Lower lobe of right lung (tissue), 2 donors: ENCODE data around the gene NEAT1. TPM values are rescaled to one million over a fixed set of nuclear protein-coding genes. Genes with fewer than 3 reads are reported as not detected.
A peak's percentile ranks its signal among the peaks of the same experiment; 100 is the strongest.
"Not testable (repeated sequence)": the region's sequence is repeated elsewhere in the genome, so short reads cannot be mapped to it uniquely, and the experiment has no call there.

Source experiments
- ATAC-seq, 2 donors: fragments of 200-7000 bp; cut with Tn5 transposase; one replicate each; pipeline ENCODE4 v1.9.1; 2020 to 2022; ENCODE audit warnings: mild to moderate bottlenecking in 2 of 2, moderate library complexity in 2 of 2
- DNase-seq: peaks from one replicate; pipeline ENCODE4 v3.0.0-alpha.2; 2020
- H3K27ac ChIP-seq: fragments of 200-600 bp; one replicate; pipeline ENCODE4 v1.8.0; 2022
- H3K27me3 ChIP-seq: fragments of 200-600 bp; one replicate; pipeline ENCODE4 v1.8.0; 2022; ENCODE audit warnings: low read depth
- H3K36me3 ChIP-seq: fragments of 200-600 bp; one replicate; pipeline ENCODE4 v1.8.0; 2022; ENCODE audit warnings: mild to moderate bottlenecking
- H3K4me1 ChIP-seq: fragments of 200-600 bp; one replicate; pipeline ENCODE4 v1.8.0; 2022
- H3K4me3 ChIP-seq: fragments of 200-600 bp; one replicate; pipeline ENCODE4 v1.8.0; 2022; ENCODE audit warnings: mild to moderate bottlenecking
- H3K9me3 ChIP-seq: fragments of 200-600 bp; one replicate; pipeline ENCODE4 v1.8.0; 2022
- CTCF ChIP-seq: fragments of 200-600 bp; IDR thresholded peaks from one replicate; pipeline ENCODE4 v1.8.0; 2022; ENCODE audit warnings: antibody characterized with exemption, mild to moderate bottlenecking
- intact Hi-C: fragments of 100-400 bp; cut with DNase I; formaldehyde crosslinking; loops from one replicate; pipeline ENCODE4 v1.11.0; 2022
- total RNA-seq: library from RNA; stranded (reverse); fragmentation: NEBNext Ultra II Directional; extraction: Animal tissue kit (Norgen Biotek cat#: 25700); gene quantifications from one replicate; pipeline ENCODE4 v1.2.1, GENCODE V29; 2021
- donor health status: DM: no; HTN: yes; CAD: no; lungs with severe emphysema.

The NEAT1 gene
- total RNA-seq, 1 donor from 2014 or later: 980 TPM

- H3K9me3 ChIP-seq: no peaks in the 10 kb centered on the region
- H3K27me3 ChIP-seq: no peaks in the 10 kb centered on the region
- TF ChIP-seq CTCF: no peak
- DNase-seq: peak; percentile 93
- peaks cover 27% of the 10 kb centered on the region for H3K4me1 ChIP-seq
- peak overlapping the region; percentile 85 for H3K27ac ChIP-seq
- peak overlapping the region; percentile 63 for H3K4me3 ChIP-seq
- intact Hi-C loops: no loop called here
- H3K36me3 ChIP-seq: no peaks in the 10 kb centered on the region
- peak; percentile 92 to 95 for ATAC-seq
Measured at GRCh38 chr11:65454696-65455456, 32.3 kb downstream of the NEAT1 start.

GRCh38 chr11:65456418-65456817 lies 33.8 kb downstream of the NEAT1 start:
- no peaks in the 10 kb centered on the region for H3K27me3 ChIP-seq
- no peak overlapping the region for H3K27ac ChIP-seq
- peaks cover 27% of the 10 kb centered on the region for H3K4me1 ChIP-seq
- no peaks in the 10 kb centered on the region for H3K9me3 ChIP-seq
- intact Hi-C loops: no loop called here
- no peak overlapping the region for H3K4me3 ChIP-seq
- DNase-seq (no peak), ATAC-seq (no peak)
- no peak for TF ChIP-seq CTCF
- H3K36me3 ChIP-seq: no peaks in the 10 kb centered on the region

GRCh38 chr11:65459552-65459951 lies 37.0 kb downstream of the NEAT1 start:
- TF ChIP-seq CTCF: no peak
- intact Hi-C loops: no loop called here
- H3K4me3 ChIP-seq: no peak overlapping the region
- no peak overlapping the region for H3K27ac ChIP-seq
- DNase-seq: no peak
- no peaks in the 10 kb centered on the region for H3K27me3 ChIP-seq
- no peaks in the 10 kb centered on the region for H3K9me3 ChIP-seq
- ATAC-seq: no peak
- no peaks in the 10 kb centered on the region for H3K36me3 ChIP-seq
- H3K4me1 ChIP-seq: peaks cover 8% of the 10 kb centered on the region

- H3K36me3 ChIP-seq, DNase-seq, H3K9me3 ChIP-seq, H3K27ac ChIP-seq, intact Hi-C loops, H3K27me3 ChIP-seq, H3K4me3 ChIP-seq, ATAC-seq: not testable (repeated sequence)
- peaks cover 13% of the 10 kb centered on the region for H3K4me1 ChIP-seq
Measured at GRCh38 chr11:65465471-65465870, 42.9 kb downstream of the NEAT1 start.

- H3K27ac ChIP-seq, intact Hi-C loops, DNase-seq, H3K9me3 ChIP-seq, H3K4me3 ChIP-seq, ATAC-seq, H3K36me3 ChIP-seq, H3K27me3 ChIP-seq: not testable (repeated sequence)
- H3K4me1 ChIP-seq: peaks cover 30% of the 10 kb centered on the region
Measured at GRCh38 chr11:65467306-65467705, 44.7 kb downstream of the NEAT1 start.

GRCh38 chr11:65468874-65469333 lies 46.3 kb downstream of the NEAT1 start:
- Histone ChIP-seq H3K36me3 (no peaks in the 10 kb centered on the region), H3K27me3 (no peaks in the 10 kb centered on the region), H3K27ac (peak overlapping the region; percentile 41), H3K4me1 (peaks cover 38% of the 10 kb centered on the region), H3K4me3 (no peak overlapping the region), H3K9me3 (no peaks in the 10 kb centered on the region)
- ATAC-seq: peak; percentile 71 to 72
- peak; percentile 73 for TF ChIP-seq CTCF
- intact Hi-C loops: no loop called here
- peak; percentile 91 for DNase-seq
